M059J (cell line): ENCODE data around the gene CALM3. TPM values are rescaled to one million over a fixed set of nuclear protein-coding genes. Genes with fewer than 3 reads are reported as not detected.

ENCODE experiments used
- DNase-seq: peaks from one replicate; pipeline ENCODE4 v3.0.0-alpha.2; 2012; ENCODE audit warnings: low read depth
- total RNA-seq: library from RNA; depleted of rRNA; stranded (reverse); fragments of >200 nt; shearing (Covaris generic); gene quantifications from 2 replicates; pipeline ENCODE4 v1.2.3, GENCODE V29; 2014; rRNA removed

Gene CALM3
- total RNA-seq, 1 experiment from 2014 or later = 314 TPM

DNA sequence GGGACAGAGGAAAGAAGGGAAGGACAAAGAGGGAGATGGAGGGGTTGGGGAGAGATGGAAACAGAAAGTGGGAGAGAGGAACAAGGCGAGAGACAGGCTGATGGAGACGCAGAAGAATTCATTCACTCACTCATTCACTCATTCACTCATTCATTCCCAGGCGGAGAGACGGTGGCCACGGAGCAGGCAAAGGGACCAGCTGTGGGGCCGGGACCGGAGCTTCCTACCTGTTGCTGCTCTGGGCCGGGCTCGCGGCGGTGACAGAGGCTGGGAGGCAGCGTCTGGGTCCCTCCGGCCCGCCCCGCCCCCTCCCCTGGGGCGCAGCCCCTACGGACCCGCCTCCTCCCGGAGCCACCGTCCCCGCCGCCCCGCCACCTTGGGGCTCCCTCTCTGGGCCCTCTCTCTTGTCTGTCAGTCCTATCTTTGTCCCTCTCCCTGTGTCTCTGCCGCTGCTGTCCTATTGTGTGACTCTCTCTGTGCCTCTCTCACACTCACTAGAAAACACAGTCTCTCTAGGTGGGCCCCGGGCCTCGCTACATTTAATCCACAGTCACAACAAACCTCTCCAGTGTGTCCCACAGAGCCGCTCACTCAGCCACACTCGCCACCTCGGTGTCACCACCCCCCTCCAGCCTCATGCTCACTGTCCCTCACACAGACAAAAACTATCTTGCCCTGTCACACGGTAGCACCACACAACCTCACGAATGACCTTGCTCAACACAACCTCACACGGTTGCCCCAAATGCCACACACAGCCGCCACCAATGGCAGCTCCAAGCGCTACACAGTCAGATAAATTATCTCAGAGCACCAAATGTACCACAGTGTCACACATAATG lies 35.0 kb downstream of the CALM3 start, which contains the start of gene GNG8:
GNG8 (minus strand) TSS at position 283 of the 842 bp plus-strand sequence. CDS start 1,520 bp downstream, outside the sequence.
- no peak for DNase-seq

DNA sequence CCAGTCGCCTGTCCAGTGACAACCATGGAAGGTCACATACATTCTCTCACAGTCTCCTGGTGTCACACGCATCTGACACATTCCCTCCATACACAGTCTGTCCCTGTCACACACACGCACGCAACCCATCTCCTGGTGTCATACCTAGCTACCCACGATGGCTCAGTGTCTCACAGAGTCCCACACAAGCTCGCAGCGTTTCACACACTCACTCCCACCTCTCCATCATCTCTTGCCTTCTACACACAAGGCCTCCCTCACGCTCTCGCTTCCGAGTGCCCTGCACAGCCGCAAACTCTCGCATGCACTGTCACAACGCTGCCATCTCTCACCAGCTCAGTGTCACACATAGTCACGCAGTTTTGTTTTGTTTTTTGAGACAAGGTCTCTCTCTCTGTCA lies 36.1 kb downstream of the CALM3 start:
- no peak for DNase-seq

DNA sequence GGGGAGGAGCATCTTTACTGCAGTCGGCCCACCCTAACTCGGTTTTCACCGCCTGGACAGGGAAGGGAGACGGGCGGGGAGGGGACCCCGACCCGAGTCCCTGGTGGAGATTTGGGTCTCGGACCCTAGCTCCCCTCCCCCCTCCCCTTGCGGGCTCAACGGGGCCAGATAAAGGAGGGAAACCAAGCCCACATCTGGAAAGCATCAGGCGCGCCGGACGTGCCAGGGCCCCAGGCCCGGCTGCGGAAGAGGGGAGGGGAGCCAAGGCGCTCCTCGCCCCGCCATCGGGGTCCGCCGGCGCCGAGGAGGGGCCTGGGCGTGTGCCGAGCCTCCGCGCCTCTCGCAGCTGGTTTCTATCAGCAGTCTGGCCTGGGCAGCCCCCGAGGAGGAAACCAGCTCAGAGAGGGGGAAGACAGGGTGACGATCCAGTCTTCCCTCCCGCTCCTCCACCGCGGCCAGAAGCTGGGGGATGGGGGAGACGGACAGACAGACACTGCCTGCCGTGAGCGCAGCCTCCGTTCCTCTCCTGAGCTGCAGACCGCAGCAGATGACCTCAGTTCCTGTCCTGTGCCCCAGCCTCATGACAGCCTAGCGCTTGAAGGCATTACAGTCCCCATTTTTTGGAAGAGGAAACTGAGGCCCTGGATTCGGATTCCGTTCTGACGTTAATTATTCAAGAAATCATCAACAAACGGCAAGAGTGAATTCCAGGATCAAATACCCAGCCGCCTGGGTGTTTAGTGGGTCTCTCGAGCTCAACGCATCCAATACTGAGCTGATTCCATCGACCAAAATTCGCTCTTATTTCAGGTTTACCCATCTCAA lies 38.4 kb downstream of the CALM3 start:
- DNase-seq = peak; percentile 68

DNA sequence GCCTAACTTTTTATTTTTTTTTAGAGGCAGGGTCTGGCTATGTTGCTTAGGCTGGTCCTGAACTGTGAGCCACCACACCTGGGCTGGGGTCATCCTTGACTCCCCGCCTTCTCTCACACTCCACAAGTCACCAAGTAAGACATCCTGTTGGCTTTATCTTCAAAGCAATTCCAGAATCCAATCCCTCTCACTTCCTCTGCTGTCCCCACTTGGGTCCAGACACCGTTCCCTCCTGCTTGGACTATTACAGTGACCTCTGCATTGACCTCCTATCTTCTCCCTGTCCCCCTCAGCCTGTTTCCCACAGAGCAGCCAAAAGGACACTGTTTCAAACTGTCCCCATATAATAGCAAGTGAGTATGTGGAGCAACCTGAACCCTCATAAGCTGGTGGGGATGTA lies 39.5 kb downstream of the CALM3 start:
- no peak for DNase-seq

DNA sequence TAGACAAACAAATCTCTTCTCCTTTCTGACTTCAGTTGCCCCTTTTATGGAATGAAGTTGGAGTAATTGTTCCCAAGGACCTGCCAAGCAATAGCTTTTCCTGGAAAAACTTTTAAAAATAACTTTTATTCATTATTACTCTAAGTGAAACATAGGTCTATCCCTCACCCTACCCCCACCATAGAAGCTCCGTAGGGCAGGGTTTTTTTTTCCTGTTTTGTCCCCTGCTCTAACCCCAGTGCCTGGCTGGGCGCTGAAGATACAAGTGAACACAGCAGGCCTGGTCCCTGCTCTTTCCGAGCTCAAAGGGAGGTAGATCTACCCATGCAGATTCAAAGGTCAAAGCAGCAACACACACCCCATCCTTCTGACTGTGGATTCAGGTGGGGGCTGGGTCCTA lies 43.6 kb downstream of the CALM3 start:
- DNase-seq = no peak

DNA sequence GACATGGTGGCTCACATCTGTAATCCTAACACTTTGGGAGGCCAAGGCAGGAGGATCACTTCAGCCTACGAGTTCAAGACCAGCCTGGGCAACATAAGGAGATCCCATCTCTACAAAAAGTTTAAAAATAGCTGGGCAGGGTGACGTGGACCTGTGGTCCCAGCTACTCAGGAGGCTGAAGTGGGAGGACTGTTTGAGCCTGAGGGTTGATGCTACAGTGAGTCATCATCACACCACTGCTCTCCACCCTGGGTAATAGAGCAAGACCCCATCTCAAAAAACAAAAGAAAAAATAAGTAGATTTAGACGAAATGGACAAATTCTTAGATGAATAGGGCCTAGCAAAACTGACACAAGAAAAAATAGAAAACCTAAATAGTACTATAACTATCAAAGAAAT lies 45.3 kb downstream of the CALM3 start:
- DNase-seq = no peak

DNA sequence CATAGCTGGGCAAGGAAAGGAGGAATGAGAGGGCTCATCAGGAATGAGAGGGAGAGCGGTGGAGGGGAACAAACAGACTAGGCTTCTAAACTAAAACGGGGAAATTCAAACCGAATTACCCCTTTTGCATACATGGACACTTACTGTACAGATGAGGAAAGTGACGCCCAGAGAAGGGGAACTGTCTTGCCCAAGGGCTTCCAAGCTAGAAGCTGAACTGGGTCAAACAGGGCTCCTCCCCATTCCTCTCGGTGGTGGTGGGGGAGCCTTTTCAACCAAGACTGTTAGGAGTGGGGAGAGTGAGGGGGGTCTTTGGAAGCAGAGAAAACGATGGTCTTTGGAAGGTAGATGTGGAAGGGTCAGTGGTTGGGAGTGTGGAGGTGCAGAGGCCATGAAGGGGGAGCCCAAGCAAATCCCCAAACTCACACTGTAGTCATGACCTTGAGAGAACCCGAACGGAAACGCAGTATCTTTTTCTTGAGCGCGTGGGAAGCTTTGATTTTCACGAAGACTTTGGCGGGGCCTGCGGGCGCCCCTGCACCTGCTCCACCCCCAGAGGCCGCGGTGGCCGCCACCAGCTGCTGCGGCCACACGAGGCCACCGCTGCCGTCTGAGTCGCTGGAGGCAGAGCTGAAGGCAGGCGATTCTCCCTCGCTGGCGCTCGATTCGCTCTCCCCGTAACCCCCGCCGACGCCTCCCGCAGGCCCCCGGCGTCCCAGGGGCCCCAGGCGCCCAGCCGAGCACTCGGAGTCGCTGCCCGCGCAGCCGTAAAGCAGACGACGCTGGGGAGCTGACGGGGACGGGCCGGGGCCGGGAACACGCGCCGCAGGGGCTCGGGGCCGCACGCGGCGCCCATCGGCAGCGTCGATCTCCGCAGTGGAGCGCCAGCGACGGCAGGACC lies 47.2 kb downstream of the CALM3 start:
- DNase-seq = no peak

DNA sequence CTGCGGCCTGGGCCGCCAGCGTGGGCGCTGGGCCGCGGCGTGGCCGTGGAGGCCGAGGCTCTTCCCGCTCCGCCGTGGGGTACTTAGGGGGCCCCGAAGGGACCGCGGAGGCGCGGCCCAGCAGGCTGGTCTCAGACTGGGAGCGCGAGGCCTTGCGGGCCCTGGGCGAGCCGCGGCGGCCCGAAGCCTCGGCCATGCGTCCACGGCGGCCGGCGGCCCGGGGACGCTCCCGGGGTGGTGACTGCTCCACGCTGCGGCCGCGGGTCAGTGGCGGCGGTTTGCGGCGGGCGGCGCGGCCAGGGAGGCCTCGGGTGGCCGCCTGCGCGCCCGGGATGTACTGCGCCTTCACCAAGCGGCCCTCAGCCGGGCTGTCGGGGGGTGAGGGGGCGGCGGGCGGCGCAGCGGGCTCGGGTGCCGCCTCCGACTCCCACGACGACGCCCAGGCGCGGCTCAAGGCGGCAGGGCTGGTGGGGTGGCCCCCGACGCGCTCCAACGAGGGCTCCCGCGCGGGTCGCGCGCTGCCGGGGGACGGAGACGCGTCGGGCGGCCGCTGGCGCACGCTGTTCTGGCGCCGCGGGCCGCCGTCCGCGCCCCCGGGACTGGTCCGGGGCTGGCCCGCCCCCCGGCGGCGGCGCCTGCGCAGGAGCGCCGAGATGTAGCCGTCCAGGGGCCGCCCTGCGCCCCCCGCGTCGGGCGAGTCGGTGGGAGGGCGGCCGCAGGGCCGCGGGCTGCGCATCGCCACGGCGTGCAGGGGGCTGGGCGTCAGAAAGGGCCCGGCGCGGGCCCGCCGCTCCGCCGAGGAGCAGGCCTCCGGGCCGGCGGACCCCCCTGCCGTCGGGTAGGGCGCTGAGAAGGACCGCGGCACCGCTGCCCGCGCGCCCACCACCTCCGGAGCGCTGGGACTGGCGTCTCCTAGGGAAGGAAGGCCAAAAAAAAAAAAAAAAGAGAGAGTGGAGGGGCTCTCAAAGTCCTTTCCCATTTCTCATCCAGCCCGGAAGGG lies 48.1 kb downstream of the CALM3 start:
- no peak for DNase-seq

DNA sequence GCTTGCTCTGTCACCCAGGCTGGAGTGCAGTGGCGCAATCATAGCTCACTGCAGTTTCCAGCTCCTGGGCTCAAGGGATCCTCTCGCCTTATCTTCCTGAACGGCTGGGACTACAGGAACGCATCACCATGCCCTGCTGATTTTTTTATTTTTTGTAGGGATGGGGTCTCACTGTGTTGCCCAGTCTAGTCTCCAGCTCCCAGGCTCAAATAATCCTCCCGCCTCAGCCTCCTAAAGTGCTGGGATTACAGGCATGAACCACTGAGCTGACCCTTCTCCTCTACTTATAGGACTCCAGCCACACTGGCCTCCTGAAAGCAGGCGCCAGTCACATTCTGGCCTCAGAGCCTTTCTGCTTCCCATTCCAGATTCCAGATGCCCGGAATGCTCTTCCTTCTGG lies 49.3 kb downstream of the CALM3 start:
- no peak for DNase-seq

DNA sequence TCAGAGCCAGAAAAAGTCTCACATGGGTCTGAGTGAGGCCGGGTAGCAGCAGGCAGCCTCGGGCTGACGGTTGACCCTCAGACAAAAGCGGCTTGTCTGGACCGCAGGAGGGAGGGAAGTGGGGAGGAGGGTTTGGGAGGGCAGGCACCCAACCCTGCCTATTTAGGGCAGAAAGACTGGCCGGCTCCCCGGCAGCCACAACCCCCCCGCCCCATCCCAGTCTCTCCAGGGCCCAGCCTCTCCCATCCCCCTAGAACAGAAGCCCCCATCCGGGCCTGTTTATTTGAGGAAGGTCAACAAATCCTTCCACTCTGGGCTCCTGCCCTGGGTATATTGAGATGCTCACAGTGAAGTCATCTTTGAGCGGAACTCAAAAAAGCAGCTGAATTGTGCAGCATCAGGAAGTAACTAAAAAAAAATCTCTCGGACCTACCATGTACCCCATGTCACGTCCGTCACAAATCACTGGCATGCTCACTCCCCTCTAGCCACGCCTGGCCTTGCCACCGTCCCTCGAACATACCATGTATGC lies 53.6 kb downstream of the CALM3 start:
- no peak for DNase-seq

DNA sequence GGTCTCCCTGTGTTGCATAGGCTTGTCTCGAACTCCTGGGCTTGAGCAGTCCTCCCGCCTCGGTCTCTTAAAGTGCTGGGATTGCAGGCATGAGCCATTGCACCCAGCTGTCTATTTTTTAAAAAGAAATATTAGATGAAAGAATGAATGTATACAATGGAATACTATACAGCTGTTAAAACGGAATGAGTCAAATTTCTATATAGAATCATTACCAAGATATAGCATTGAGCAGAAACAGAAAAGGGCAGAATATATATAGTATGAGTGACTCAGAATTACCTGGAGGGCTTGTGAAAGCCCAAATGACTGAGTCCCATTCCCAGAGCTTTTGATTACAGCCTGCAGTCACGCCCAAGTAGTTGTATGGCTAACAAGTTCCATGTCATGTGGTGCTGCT lies 55.4 kb downstream of the CALM3 start:
- DNase-seq = no peak

DNA sequence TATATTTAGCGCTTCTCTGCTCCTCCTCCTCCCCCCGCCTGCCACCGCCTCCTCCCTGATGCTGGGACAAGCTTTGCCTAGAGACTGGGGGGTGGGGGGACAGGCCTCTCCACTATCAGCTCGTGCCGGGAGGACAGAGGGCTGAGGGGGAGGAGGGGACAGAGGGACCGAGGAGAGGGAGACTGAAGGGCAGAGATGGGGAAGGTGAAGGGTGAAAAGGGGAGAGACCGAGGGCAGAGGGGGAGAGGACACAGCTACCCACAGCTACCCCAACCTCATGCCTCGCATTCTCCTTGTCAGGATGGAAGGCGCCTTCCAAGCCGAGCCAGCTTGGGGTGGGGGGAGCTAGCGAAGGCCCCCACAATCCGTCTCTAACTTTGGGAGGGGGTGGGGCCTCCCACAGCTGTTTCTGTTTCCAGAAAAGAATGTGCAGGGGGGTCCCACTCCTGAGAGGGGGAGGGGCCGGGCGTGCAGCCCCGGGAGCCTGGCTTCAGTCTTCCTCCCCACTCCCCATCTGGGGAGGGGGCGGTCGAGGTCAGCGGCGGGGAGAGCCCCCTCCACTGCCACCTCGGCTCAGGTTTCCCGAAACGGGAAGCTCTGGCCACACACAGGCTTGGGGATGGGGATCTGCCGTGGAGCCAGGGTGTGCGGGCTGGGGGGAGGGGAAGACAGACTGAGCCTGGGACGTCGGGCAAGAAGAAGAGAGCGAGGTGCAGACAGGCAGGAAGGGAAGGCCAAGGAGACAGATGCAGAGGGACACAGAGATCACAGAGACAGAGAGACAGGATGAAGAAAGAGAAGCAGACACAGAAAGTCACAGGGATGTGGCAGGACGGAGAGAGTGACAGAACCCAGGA lies 58.2 kb downstream of the CALM3 start:
- peak; percentile 24 for DNase-seq

DNA sequence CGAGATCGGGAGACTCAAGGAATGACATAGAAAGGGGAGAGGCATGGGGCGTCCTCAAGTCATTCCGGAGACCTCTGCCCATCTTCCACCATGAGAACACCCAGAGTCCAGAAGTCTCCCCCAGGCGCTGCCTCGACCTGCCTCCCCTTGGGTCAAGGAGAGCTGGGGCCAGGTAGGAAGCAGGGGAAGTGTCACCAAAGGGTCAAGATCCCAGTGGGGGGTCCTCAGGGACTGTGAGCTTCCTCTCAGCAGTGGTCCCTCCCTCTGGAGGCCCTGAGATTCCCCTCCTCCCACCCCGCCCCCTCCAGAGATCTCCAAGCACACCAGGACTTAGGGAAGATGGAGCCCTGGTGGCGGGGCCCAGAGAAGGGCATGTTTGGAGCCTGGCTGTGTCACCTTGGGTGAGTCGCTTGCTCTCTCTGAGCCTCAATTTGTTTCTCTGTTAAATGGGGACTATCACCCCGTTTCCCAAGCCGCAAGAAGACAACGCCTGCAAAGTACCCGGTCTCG lies 58.9 kb downstream of the CALM3 start:
- no peak for DNase-seq

Other genes starting within 250 kb of the CALM3 start
- gene CCDC8, start 187.8 kb upstream of the CALM3 start, total RNA-seq = not detected in 2 replicates
- not detected in 2 replicates for gene PNMA8C, start 172.4 kb upstream of the CALM3 start, total RNA-seq
- 3.1 and 5.0 TPM in 2 replicates for gene PNMA8A, start 129.8 kb upstream of the CALM3 start, total RNA-seq
- gene PNMA8B, start 105.5 kb upstream of the CALM3 start, total RNA-seq = 0.07 TPM in 1 of 2 replicates, not detected in the other
- 0.17 TPM in 1 of 2 replicates, not detected in the other for gene PTGIR, start 23.8 kb downstream of the CALM3 start, total RNA-seq
- gene GNG8, start 34.9 kb downstream of the CALM3 start, total RNA-seq = not detected in 2 replicates
- 0.52 and 1.4 TPM in 2 replicates for gene DACT3, start 59.9 kb downstream of the CALM3 start, total RNA-seq
- 18.9 and 38.7 TPM in 2 replicates for gene PRKD2, start 115.8 kb downstream of the CALM3 start, total RNA-seq
- gene FKRP, start 144.7 kb downstream of the CALM3 start, total RNA-seq = 13.1 and 28.4 TPM in 2 replicates
- 44.7 and 78.1 TPM in 2 replicates for gene STRN4, start 145.1 kb downstream of the CALM3 start, total RNA-seq
- 89.0 and 173 TPM in 2 replicates for gene SLC1A5, start 187.3 kb downstream of the CALM3 start, total RNA-seq
- 365 and 428 TPM in 2 replicates for gene AP2S1, start 249.5 kb downstream of the CALM3 start, total RNA-seq